ENCODE measurements around the gene NEK8. TPM values are rescaled to one million over a fixed set of nuclear protein-coding genes. Genes with fewer than 3 reads are reported as not detected.

Gene NEK8
- total and polyA plus RNA-seq, 9 of the 15 experiments (the other 6 are each of a cell fraction or from before 2014, with no cell fraction given) = 0.98 to 16.6 (median 4.6) TPM

DNA sequence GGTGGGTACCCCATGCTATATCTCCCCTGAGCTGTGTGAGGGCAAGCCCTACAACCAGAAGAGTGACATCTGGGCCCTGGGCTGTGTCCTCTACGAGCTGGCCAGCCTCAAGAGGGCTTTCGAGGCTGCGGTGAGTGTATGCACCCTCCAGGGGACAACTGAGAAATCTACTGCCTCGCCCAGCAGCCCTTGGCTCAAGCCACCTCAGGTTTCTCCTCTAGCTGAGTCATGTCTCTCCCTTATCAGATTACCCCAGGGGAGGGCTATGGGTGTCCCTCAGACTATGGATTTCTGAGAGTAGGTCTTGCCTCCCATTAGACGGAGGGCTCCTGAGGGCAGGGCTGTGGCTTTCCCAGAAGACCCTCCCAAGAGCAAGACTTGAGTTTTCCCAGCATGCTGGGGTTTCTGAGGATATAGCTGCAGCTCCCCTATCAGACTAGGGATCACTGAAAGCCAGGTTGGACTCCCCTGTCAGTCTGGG lies 6.7 kb downstream of the NEK8 start (continued):
- TF ChIP-seq EP300 (IDR thresholded peaks at IDR 0.05; ENCODE audit: low read length) = peak; percentile 59; the same call in 1 of the 2 replicates
- TF ChIP-seq SMARCC2 (IDR thresholded peaks at IDR 0.05; ENCODE audit: low read depth) = peak; percentile 73; the same call in 1 of the 2 replicates
- TF ChIP-seq CCNT2 (IDR thresholded peaks at IDR 0.05; ENCODE audit: borderline replicate concordance, extremely low read depth, insufficient read length, low read depth, low read length) = peak; percentile 44
- TF ChIP-seq CREM (IDR thresholded peaks at IDR 0.05; ENCODE audit: low read depth) = peak; percentile 13; the same call in 1 of the 2 replicates
- no peak for TF ChIP-seq ZNF830 (CRISPR knock-in tag; IDR thresholded peaks at IDR 0.05)
- peak; percentile 42; the same call in 1 of the 2 replicates for TF ChIP-seq ZFX (CRISPR knock-in tag; IDR thresholded peaks at IDR 0.05)
- peak; percentile 94 for TF ChIP-seq MAFF (IDR thresholded peaks at IDR 0.05; ENCODE audit: low read length)
- TF ChIP-seq NRF1 (conservative IDR thresholded peaks at IDR 0.05 in 1 of 2, IDR thresholded peaks at IDR 0.05 in 1 of 2) = peak in 1 of 2 experiments; percentile 50; a peak in 2 of 4 replicates
- peak; percentile 33 to 46 for TF ChIP-seq RAD21 (CRISPR knock-in tag; conservative IDR thresholded peaks at IDR 0.05 in 1 of 2, IDR thresholded peaks at IDR 0.05 in 1 of 2)
- no peak for TF ChIP-seq ZZZ3 (IDR thresholded peaks at IDR 0.05)
- TF ChIP-seq BCOR (IDR thresholded peaks at IDR 0.05) = no peak
- TF ChIP-seq, protein P1, sequence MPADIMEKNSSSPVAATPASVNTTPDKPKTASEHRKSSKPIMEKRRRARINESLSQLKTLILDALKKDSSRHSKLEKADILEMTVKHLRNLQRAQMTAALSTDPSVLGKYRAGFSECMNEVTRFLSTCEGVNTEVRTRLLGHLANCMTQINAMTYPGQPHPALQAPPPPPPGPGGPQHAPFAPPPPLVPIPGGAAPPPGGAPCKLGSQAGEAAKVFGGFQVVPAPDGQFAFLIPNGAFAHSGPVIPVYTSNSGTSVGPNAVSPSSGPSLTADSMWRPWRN (IDR thresholded peaks at IDR 0.05; ENCODE audit: low read depth) = no peak
- no peak for TF ChIP-seq ASH1L (IDR thresholded peaks at IDR 0.05; ENCODE audit: borderline replicate concordance, low read depth, partially characterized antibody)
- TF ChIP-seq TCF3 (CRISPR knock-in tag; IDR thresholded peaks at IDR 0.05) = peak; percentile 24; the same call in 1 of the 2 replicates
- no peak for TF ChIP-seq MYBL2 (IDR thresholded peaks at IDR 0.05; ENCODE audit: low read depth)
- no peak for TF ChIP-seq MYBL2 (CRISPR knock-in tag; IDR thresholded peaks at IDR 0.05; ENCODE audit: borderline replicate concordance)
- peak; percentile 64 to 91 for TF ChIP-seq TRIM24 (IDR thresholded peaks at IDR 0.05)
- peak; percentile 35 for TF ChIP-seq POLR2A (conservative IDR thresholded peaks at IDR 0.05)
- 0 out of 4 replicates have a peak, but pooled peaks of 1 of the 2 experiments have one; percentile 25 for TF ChIP-seq SRF (CRISPR knock-in tag; IDR thresholded peaks at IDR 0.05)
- peak; percentile 17; the same call in 1 of the 2 replicates for TF ChIP-seq HDAC2 (IDR thresholded peaks at IDR 0.05)
- TF ChIP-seq, protein P2, sequence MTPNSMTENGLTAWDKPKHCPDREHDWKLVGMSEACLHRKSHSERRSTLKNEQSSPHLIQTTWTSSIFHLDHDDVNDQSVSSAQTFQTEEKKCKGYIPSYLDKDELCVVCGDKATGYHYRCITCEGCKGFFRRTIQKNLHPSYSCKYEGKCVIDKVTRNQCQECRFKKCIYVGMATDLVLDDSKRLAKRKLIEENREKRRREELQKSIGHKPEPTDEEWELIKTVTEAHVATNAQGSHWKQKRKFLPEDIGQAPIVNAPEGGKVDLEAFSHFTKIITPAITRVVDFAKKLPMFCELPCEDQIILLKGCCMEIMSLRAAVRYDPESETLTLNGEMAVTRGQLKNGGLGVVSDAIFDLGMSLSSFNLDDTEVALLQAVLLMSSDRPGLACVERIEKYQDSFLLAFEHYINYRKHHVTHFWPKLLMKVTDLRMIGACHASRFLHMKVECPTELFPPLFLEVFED (CRISPR knock-in tag; conservative IDR thresholded peaks at IDR 0.05) = 0 out of 2 replicates have a peak, but pooled peaks have one; percentile 51
- TF ChIP-seq TRIM28 (IDR thresholded peaks at IDR 0.05) = peak; percentile 98
- TF ChIP-seq, protein P3, sequence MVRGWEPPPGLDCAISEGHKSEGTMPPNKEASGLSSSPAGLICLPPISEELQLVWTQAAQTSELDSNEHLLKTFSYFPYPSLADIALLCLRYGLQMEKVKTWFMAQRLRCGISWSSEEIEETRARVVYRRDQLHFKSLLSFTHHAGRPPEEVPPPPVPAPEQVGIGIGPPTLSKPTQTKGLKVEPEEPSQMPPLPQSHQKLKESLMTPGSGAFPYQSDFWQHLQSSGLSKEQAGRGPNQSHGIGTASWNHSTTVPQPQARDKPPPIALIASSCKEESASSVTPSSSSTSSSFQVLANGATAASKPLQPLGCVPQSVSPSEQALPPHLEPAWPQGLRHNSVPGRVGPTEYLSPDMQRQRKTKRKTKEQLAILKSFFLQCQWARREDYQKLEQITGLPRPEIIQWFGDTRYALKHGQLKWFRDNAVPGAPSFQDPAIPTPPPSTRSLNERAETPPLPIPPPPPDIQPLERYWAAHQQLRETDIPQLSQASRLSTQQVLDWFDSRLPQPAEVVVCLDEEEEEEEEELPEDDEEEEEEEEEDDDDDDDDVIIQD (CRISPR knock-in tag; IDR thresholded peaks at IDR 0.05) = 0 out of 2 replicates have a peak, but pooled peaks have one; percentile 24
- TF ChIP-seq, protein P4, sequence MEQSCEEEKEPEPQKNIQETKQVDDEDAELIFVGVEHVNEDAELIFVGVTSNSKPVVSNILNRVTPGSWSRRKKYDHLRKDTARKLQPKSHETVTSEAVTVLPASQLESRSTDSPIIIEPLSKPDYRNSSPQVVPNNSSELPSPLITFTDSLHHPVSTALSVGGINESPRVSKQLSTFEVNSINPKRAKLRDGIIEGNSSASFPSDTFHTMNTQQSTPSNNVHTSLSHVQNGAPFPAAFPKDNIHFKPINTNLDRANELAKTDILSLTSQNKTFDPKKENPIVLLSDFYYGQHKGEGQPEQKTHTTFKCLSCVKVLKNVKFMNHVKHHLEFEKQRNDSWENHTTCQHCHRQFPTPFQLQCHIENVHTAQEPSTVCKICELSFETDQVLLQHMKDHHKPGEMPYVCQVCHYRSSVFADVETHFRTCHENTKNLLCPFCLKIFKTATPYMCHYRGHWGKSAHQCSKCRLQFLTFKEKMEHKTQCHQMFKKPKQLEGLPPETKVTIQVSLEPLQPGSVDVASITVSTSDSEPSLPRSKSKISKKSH (CRISPR knock-in tag; IDR thresholded peaks at IDR 0.05) = no peak
- peak; percentile 38 for TF ChIP-seq ZNF146 (CRISPR knock-in tag; IDR thresholded peaks at IDR 0.05; ENCODE audit: unreplicated experiment)
- no peak for TF ChIP-seq HEY1 (CRISPR knock-in tag; IDR thresholded peaks at IDR 0.05; ENCODE audit: borderline replicate concordance)

Measured in K562 (cell line).